Vagina (tissue), 2 donors: ENCODE measurements around the gene IFT20. TPM values are rescaled to one million over a fixed set of nuclear protein-coding genes. Genes with fewer than 3 reads are reported as not detected.

Experiments
- DNase-seq, 2 donors: peaks; one replicate each; pipeline ENCODE4 v3.0.0-alpha.2; 2017; ENCODE audit errors: extremely low spot score in 2 of 2
- H3K27ac ChIP-seq: fragments of 200-600 bp; sonication (generic); one replicate; pipeline ENCODE4 v1.5.1; 2019
- H3K27me3 ChIP-seq: fragments of 200-600 bp; sonication (generic); one replicate; pipeline ENCODE4 v1.5.1; 2019
- H3K36me3 ChIP-seq, 2 donors: fragments of 200-600 bp; sonication (generic); one replicate each; pipeline ENCODE4 v1.5.1; 2017 to 2019
- H3K4me1 ChIP-seq: fragments of 200-600 bp; sonication (generic); one replicate; pipeline ENCODE4 v1.5.1; 2019
- H3K4me3 ChIP-seq, 2 donors: fragments of 200-600 bp; sonication (generic); 1 replicate in 1 of 2; 2 replicates in 1 of 2; pipeline ENCODE4 v1.5.1; 2016 to 2019
- H3K9me3 ChIP-seq: fragments of 200-600 bp; sonication (generic); one replicate; pipeline ENCODE4 v1.5.1; 2019
- CTCF ChIP-seq, 3 experiments: fragments of 450-650 bp in 2 of 3; fragments of 200-600 bp in 1 of 3; sonication (generic) in 1 of 3; IDR thresholded peaks; one replicate each; pipeline ENCODE4 v1.5.1; 2017 to 2019; ENCODE audit warnings: antibody characterized with exemption in 3 of 3, mild to moderate bottlenecking in 2 of 3, moderate library complexity in 2 of 3
- POLR2A ChIP-seq, 2 donors: fragments of 450-650 bp; IDR thresholded peaks; one replicate each; pipeline ENCODE4 v1.6.1; 2017; ENCODE audit warnings: antibody characterized with exemption in 2 of 2, mild to moderate bottlenecking in 2 of 2, moderate library complexity in 2 of 2
- POLR2AphosphoS5 ChIP-seq, 2 donors: sonication (generic); formaldehyde crosslinking; IDR thresholded peaks; one replicate each; pipeline ENCODE4 v1.9.0; 2017; ENCODE audit warnings: antibody characterized with exemption in 2 of 2, mild to moderate bottlenecking in 2 of 2, low read depth in 1 of 2; ENCODE audit not compliant: insufficient read depth in 1 of 2
- intact Hi-C: fragments of 100-400 bp; cut with DNase I; formaldehyde crosslinking; loops from one replicate; pipeline ENCODE4 v1.15.1; 2023
- total RNA-seq: library from RNA; depleted of rRNA; stranded (reverse); fragments of >200 nt; gene quantifications from one replicate; pipeline ENCODE4 v1.2.3, GENCODE V29; 2016

Gene IFT20
- total RNA-seq, 1 donor from 2014 or later, result 42.5 TPM

- no peak for DNase-seq
- Histone ChIP-seq H3K27me3 (no peaks in the 10 kb centered on the region), H3K36me3 (peaks cover 0 to 39% of the 10 kb centered on the region in 2 donors), H3K9me3 (no peaks in the 10 kb centered on the region), H3K4me3 (no peak overlapping the region), H3K27ac (no peak overlapping the region), H3K4me1 (no peaks in the 10 kb centered on the region)
- intact Hi-C loops, result no loop called here
- no peak for TF ChIP-seq CTCF (IDR thresholded peaks at IDR 0.05)
- no peak for TF ChIP-seq POLR2AphosphoS5 (IDR thresholded peaks at IDR 0.05; ENCODE audit: insufficient read depth in 1 of 2, low read depth in 1 of 2)
- TF ChIP-seq POLR2A (IDR thresholded peaks at IDR 0.05), result no peak
These were observed 28.7 kb upstream of the IFT20 start for GRCh38 chr17:28363776-28364650.

GRCh38 chr17:28363186-28363585 lies 27.9 kb upstream of the IFT20 start:
- H3K36me3 ChIP-seq, result peaks cover 0 to 39% of the 10 kb centered on the region in 2 donors
- H3K27ac ChIP-seq, result no peak overlapping the region
- H3K27me3 ChIP-seq, result no peaks in the 10 kb centered on the region
- intact Hi-C loops, result no loop called here
- TF ChIP-seq POLR2A (IDR thresholded peaks at IDR 0.05), result no peak
- TF ChIP-seq CTCF (IDR thresholded peaks at IDR 0.05), result no peak
- TF ChIP-seq POLR2AphosphoS5 (IDR thresholded peaks at IDR 0.05; ENCODE audit: insufficient read depth in 1 of 2, low read depth in 1 of 2), result no peak
- no peaks in the 10 kb centered on the region for H3K9me3 ChIP-seq
- peaks cover 8% of the 10 kb centered on the region for H3K4me1 ChIP-seq
- no peak overlapping the region for H3K4me3 ChIP-seq
- DNase-seq, result no peak

- TF ChIP-seq CTCF (IDR thresholded peaks at IDR 0.05) (no peak), POLR2AphosphoS5 (IDR thresholded peaks at IDR 0.05; ENCODE audit: insufficient read depth in 1 of 2, low read depth in 1 of 2) (no peak), POLR2A (IDR thresholded peaks at IDR 0.05) (no peak)
- H3K4me3 ChIP-seq, result peak overlapping the region; percentile 90 to 96
- H3K9me3 ChIP-seq, result no peaks in the 10 kb centered on the region
- intact Hi-C loops, result no loop called here
- peaks cover 27% of the 10 kb centered on the region for H3K4me1 ChIP-seq
- DNase-seq, result no peak
- H3K27ac ChIP-seq, result peak overlapping the region; percentile 87
- H3K27me3 ChIP-seq, result no peaks in the 10 kb centered on the region
- peaks cover 0 to 48% of the 10 kb centered on the region in 2 donors for H3K36me3 ChIP-seq
These were observed 22.6 kb upstream of the IFT20 start for GRCh38 chr17:28357901-28358197.

- Histone ChIP-seq H3K9me3 (no peaks in the 10 kb centered on the region), H3K4me3 (peak within 1 kb of the TSS; percentile 90 to 96), H3K36me3 (peaks cover 0 to 51% of the 10 kb centered on the region in 2 donors), H3K27me3 (no peaks in the 10 kb centered on the region), H3K27ac (peak within 1 kb of the TSS; percentile 87), H3K4me1 (peaks cover 27% of the 10 kb centered on the region)
- intact Hi-C loops, result no loop called here
- TF ChIP-seq POLR2A (IDR thresholded peaks at IDR 0.05) (peak in 1 of 2 donors; percentile 67), POLR2AphosphoS5 (IDR thresholded peaks at IDR 0.05; ENCODE audit: insufficient read depth in 1 of 2, low read depth in 1 of 2) (peak; percentile 90 to 99), CTCF (IDR thresholded peaks at IDR 0.05) (no peak)
- peak in 1 of 2 donors; percentile 95 for DNase-seq
These were observed 22.0 kb upstream of the IFT20 start, which contains the start of gene POLDIP2 for GRCh38 chr17:28357061-28357900. POLDIP2 (minus strand) TSS chr17:28357527; CDS start chr17:28357448, 79 bp downstream.
